OCI-M1 (cell line): ENCODE measurements around the gene MUC2.

Experiments used
- DNase-seq: peaks from one replicate; lab custom pipeline; 2025; lab: John Stamatoyannopoulos, UW

MUC2 gene

GRCh38 chr11:1074244-1075221 lies at the start of gene MUC2:
TSS of gene MUC2 (plus strand) at chr11:1074874.
- no peak for DNase-seq

- no peak for DNase-seq
These were observed 49.1 kb upstream of the MUC2 start for GRCh38 chr11:1025410-1026162.

GRCh38 chr11:1026163-1026450 lies 48.6 kb upstream of the MUC2 start:
- no peak for DNase-seq

GRCh38 chr11:1026641-1027482 lies 47.8 kb upstream of the MUC2 start:
- DNase-seq = no peak

GRCh38 chr11:1027483-1028290 lies 47.0 kb upstream of the MUC2 start:
- DNase-seq = no peak

- no peak for DNase-seq
These were observed 46.5 kb upstream of the MUC2 start for GRCh38 chr11:1028291-1028540.

GRCh38 chr11:1028616-1029015 lies 46.1 kb upstream of the MUC2 start:
- DNase-seq = no peak

GRCh38 chr11:1029051-1029450 lies 45.6 kb upstream of the MUC2 start:
- no peak for DNase-seq

- no peak for DNase-seq
These were observed 45.0 kb upstream of the MUC2 start for GRCh38 chr11:1029654-1030053.

GRCh38 chr11:1030086-1030485 lies 44.6 kb upstream of the MUC2 start:
- no peak for DNase-seq

GRCh38 chr11:1030556-1030955 lies 44.1 kb upstream of the MUC2 start:
- no peak for DNase-seq

GRCh38 chr11:1031121-1031899 lies 43.4 kb upstream of the MUC2 start:
- DNase-seq = no peak

GRCh38 chr11:1032310-1032891 lies 42.3 kb upstream of the MUC2 start:
- DNase-seq = no peak

- DNase-seq = no peak
These were observed 41.5 kb upstream of the MUC2 start for GRCh38 chr11:1033016-1033798.

- DNase-seq = no peak
These were observed 40.7 kb upstream of the MUC2 start for GRCh38 chr11:1034001-1034400.

GRCh38 chr11:1034456-1035295 lies 40.0 kb upstream of the MUC2 start:
- DNase-seq = no peak

GRCh38 chr11:1035577-1036283 lies 38.9 kb upstream of the MUC2 start:
- no peak for DNase-seq

- DNase-seq = no peak
These were observed 38.3 kb upstream of the MUC2 start, which contains the start of gene MUC6 for GRCh38 chr11:1036303-1036923. TSS of gene MUC6 (minus strand) at chr11:1036718. CDS start at chr11:1036655, 63 bp downstream.
